DND-41 (cell line): ENCODE results near the gene AKT3.

Experiments
- ATAC-seq: fragments of 200-7000 bp; cut with Tn5 transposase; 3 replicates; pipeline ENCODE4 v1.9.1; 2021; ENCODE audit warnings: low read depth; ENCODE audit not compliant: insufficient read depth
- DNase-seq: peaks from one replicate; pipeline ENCODE4 v3.0.0-alpha.2; 2020
- H2AFZ ChIP-seq: 2 replicates; pipeline ENCODE4 v1.6.0; 2012; ENCODE audit warnings: low read depth, low read length
- H3K27ac ChIP-seq: 2 replicates; pipeline ENCODE4 v1.5.1; 2012; ENCODE audit warnings: low read length, inconsistent platforms
- H3K27me3 ChIP-seq: fragments of 200-600 bp; sonication (generic); 2 replicates; pipeline ENCODE4 v1.6.0; 2012; ENCODE audit warnings: low read length, mild to moderate bottlenecking, inconsistent platforms; ENCODE audit not compliant: insufficient read depth, poor library complexity
- H3K36me3 ChIP-seq: 2 replicates; pipeline ENCODE4 v1.5.1; 2012; ENCODE audit warnings: low read length, inconsistent platforms; ENCODE audit not compliant: insufficient read depth
- H3K4me1 ChIP-seq: 2 replicates; pipeline ENCODE4 v1.5.1; 2012; ENCODE audit warnings: mild to moderate bottlenecking, low read length; ENCODE audit not compliant: insufficient read depth
- H3K4me2 ChIP-seq: 2 replicates; pipeline ENCODE4 v1.6.0; 2012; ENCODE audit warnings: mild to moderate bottlenecking, moderate library complexity, low read length, inconsistent platforms; ENCODE audit not compliant: insufficient read depth
- H3K4me3 ChIP-seq, 2 experiments: fragments of 200-600 bp in 1 of 2; shearing (Covaris generic) in 1 of 2; 2 replicates each; pipeline ENCODE4 v1.5.1; 2012 to 2016; ENCODE audit warnings: inconsistent platforms in 2 of 2, low read length in 2 of 2, mild to moderate bottlenecking in 2 of 2, low read depth in 1 of 2, moderate library complexity in 1 of 2
- H3K79me2 ChIP-seq: 2 replicates; pipeline ENCODE4 v1.6.0; 2012; ENCODE audit warnings: low read length, inconsistent platforms; ENCODE audit not compliant: insufficient read depth
- H3K9ac ChIP-seq: 2 replicates; pipeline ENCODE4 v1.6.0; 2012; ENCODE audit warnings: low read depth, mild to moderate bottlenecking, inconsistent platforms, low read length, moderate library complexity
- H3K9me3 ChIP-seq: 2 replicates; pipeline ENCODE4 v1.5.1; 2012; ENCODE audit warnings: low read length, moderate library complexity, mild to moderate bottlenecking, inconsistent platforms; ENCODE audit not compliant: insufficient read depth, severe bottlenecking
- H4K20me1 ChIP-seq: 2 replicates; pipeline ENCODE4 v1.6.0; 2012; ENCODE audit warnings: low read length; ENCODE audit not compliant: insufficient read depth
- CTCF ChIP-seq: IDR thresholded peaks from 2 replicates; pipeline ENCODE4 v1.5.1; 2012; ENCODE audit warnings: borderline replicate concordance, low read length, moderate library complexity, mild to moderate bottlenecking; ENCODE audit not compliant: poor library complexity, severe bottlenecking; ENCODE audit errors: extremely low read depth
- EZH2 ChIP-seq: IDR thresholded peaks from 3 replicates; pipeline ENCODE4 v1.6.1; 2012; ENCODE audit warnings: borderline replicate concordance, low read depth, mild to moderate bottlenecking, moderate library complexity, low read length, inconsistent platforms; ENCODE audit not compliant: severe bottlenecking

AKT3 gene

GRCh38 chr1:243848858-243849420, 1.1 kb downstream of the AKT3 start:
- ATAC-seq (peak; percentile 10; the same call in 2 of the 3 replicates), DNase-seq (no peak)
- H3K4me2 ChIP-seq, result peak overlapping the region; percentile 94

GRCh38 chr1:243848165-243848857, 1.7 kb downstream of the AKT3 start:
- Histone ChIP-seq H3K4me3 (peak overlapping the region in 1 of 2 experiments; percentile 72; a peak in 2 of 4 replicates), H4K20me1 (peaks cover 18% of the 10 kb centered on the region; the same call in 1 of the 2 replicates), H3K27ac (no peak overlapping the region), H3K4me2 (peak overlapping the region; percentile 94), H3K9ac (0 out of 2 replicates have a peak overlapping the region, but pooled peaks have one; percentile 78), H3K4me1 (peaks cover 32% of the 10 kb centered on the region), H3K36me3 (no peaks in the 10 kb centered on the region), H3K79me2 (peaks cover 55% of the 10 kb centered on the region), H3K9me3 (no peaks in the 10 kb centered on the region), H3K27me3 (no peaks in the 10 kb centered on the region), H2AFZ (no peak overlapping the region)
- DNase-seq, result no peak
- TF ChIP-seq CTCF (no peak), EZH2 (no peak)
- no peak for ATAC-seq

More at GRCh38 chr1:243848858-243849420, 1.1 kb downstream of the AKT3 start:
- Histone ChIP-seq H3K27me3 (no peaks in the 10 kb centered on the region), H2AFZ (peak overlapping the region; percentile 59), H3K27ac (no peak overlapping the region), H3K4me3 (peak overlapping the region; percentile 66 to 72), H3K79me2 (peaks cover 53% of the 10 kb centered on the region), H3K9ac (peak overlapping the region; percentile 78), H3K36me3 (no peaks in the 10 kb centered on the region), H3K4me1 (peaks cover 29% of the 10 kb centered on the region), H4K20me1 (peaks cover 18% of the 10 kb centered on the region; the same call in 1 of the 2 replicates), H3K9me3 (no peaks in the 10 kb centered on the region)
- TF ChIP-seq EZH2, result no peak
- TF ChIP-seq CTCF, result no peak

- Histone ChIP-seq H3K4me1 (peaks cover 31% of the 10 kb centered on the region), H3K4me2 (no peak overlapping the region)
Observed at GRCh38 chr1:243846761-243847160, 3.3 kb downstream of the AKT3 start.

More at GRCh38 chr1:243846761-243847160, 3.3 kb downstream of the AKT3 start:
- no peak for ATAC-seq
- no peak overlapping the region for H3K9ac ChIP-seq
- H4K20me1 ChIP-seq, result peaks cover 18% of the 10 kb centered on the region; the same call in 1 of the 2 replicates
- DNase-seq, result no peak
- no peak overlapping the region for H3K4me3 ChIP-seq
- H3K27me3 ChIP-seq, result no peaks in the 10 kb centered on the region
- no peak overlapping the region for H3K27ac ChIP-seq
- H2AFZ ChIP-seq, result no peak overlapping the region
- H3K9me3 ChIP-seq, result no peaks in the 10 kb centered on the region
- TF ChIP-seq EZH2, result no peak
- TF ChIP-seq CTCF, result no peak
- peaks cover 67% of the 10 kb centered on the region for H3K79me2 ChIP-seq
- 0 out of 2 replicates have a peak, but pooled peaks cover under 1% of the 10 kb centered on the region for H3K36me3 ChIP-seq
